ENCODE data around the gene PIH1D1.

DNA sequence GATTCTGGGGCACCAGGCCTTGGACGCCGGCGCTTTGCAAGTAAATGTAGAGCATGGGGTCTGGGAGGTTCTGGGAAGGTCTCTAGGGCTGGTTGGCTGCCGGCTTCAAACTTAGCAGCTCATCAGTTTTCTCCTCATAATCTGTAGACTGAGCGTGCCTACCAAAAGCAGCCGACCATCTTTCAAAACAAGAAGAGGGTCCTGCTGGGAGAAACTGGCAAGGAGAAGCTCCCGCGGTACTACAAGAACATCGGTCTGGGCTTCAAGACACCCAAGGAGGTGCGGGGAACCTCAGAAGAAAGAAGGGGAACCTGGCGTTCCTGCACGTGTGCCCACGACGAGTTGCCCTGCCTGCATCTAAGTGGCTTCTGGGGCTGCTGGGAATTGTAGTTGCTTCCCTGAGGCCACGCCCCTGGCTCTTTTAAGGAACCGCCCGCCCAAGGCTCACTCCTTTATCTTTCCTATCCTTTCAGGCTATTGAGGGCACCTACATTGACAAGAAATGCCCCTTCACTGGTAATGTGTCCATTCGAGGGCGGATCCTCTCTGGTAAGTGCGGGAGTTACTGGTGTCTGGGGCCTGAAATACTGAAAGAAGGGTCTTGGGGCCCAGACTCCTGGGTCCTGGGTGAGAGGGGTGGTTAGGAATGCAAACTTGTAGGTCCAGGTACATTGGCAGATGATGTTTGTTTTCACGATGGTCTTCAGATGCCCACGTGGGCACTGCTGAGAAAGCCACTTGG is 45.6 kb upstream of the PIH1D1 start:
- TF ChIP-seq POLR2A (IDR thresholded peaks at IDR 0.05) (peak in 1 of 2 donors; percentile 24), POLR2AphosphoS5 (IDR thresholded peaks at IDR 0.05) (no peak), EP300 (IDR thresholded peaks at IDR 0.05) (no peak)
- TF ChIP-seq, protein P1, sequence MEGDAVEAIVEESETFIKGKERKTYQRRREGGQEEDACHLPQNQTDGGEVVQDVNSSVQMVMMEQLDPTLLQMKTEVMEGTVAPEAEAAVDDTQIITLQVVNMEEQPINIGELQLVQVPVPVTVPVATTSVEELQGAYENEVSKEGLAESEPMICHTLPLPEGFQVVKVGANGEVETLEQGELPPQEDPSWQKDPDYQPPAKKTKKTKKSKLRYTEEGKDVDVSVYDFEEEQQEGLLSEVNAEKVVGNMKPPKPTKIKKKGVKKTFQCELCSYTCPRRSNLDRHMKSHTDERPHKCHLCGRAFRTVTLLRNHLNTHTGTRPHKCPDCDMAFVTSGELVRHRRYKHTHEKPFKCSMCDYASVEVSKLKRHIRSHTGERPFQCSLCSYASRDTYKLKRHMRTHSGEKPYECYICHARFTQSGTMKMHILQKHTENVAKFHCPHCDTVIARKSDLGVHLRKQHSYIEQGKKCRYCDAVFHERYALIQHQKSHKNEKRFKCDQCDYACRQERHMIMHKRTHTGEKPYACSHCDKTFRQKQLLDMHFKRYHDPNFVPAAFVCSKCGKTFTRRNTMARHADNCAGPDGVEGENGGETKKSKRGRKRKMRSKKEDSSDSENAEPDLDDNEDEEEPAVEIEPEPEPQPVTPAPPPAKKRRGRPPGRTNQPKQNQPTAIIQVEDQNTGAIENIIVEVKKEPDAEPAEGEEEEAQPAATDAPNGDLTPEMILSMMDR (IDR thresholded peaks at IDR 0.05), result no peak
